Kasumi-1 (cell line): Measurements from ENCODE around the gene OSMR.
"Not testable (repeated sequence)": the region's sequence is repeated elsewhere in the genome, so short reads cannot be mapped to it uniquely, and the experiment has no call there.

Experiments
- DNase-seq, 2 experiments: peaks; one replicate each; lab custom pipeline; 2025; lab: John Stamatoyannopoulos, UW

OSMR gene

GRCh38 chr5:38831117-38831516, 14.7 kb upstream of the OSMR start:
- DNase-seq = no peak

GRCh38 chr5:38831909-38832308, 13.9 kb upstream of the OSMR start:
- peak; percentile 57 to 72 for DNase-seq

DNA sequence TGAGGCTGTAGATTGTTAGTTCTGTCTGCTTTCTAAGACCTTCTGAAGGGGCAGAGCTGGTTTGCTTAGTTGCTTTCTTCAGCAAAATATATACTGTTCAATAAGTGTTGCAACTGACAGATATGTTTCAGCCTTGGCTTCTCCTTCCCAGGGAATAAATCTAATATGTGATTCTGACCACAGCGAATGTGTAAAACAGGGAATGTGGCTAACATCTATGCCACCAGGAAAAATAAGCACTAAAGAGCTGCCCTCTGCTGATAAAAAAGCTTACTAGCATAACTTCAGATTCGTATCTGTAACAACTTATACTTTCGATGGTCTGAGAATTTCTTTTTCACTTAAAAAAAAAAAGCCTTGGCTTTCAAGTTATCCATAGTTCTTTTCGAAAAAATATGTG, 13.0 kb upstream of the OSMR start:
- DNase-seq = no peak

- no peak for DNase-seq
These were observed 9.9 kb upstream of the OSMR start for GRCh38 chr5:38835887-38836286.

GRCh38 chr5:38837416-38837815, 8.4 kb upstream of the OSMR start:
- no peak for DNase-seq

DNA sequence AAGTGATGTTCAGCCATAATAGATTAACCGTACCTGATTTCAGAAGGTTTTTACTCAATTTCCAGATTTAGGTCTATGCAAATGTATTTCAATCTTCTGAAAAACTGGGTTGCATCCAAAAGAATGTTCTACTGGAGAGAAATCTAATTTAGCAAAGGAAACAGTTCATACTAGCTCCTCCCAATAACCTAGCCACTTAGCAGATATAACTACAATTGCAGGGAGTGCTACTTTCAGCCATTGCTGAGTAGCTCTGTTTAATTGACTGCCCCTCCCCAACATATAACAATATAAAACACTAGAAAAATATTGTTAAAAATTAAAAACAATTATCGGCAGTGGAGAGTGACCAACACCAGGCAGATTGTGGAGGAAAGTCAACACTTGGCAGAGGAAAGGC, 7.9 kb upstream of the OSMR start:
- DNase-seq = no peak

- no peak for DNase-seq
These were observed 2.1 kb upstream of the OSMR start for GRCh38 chr5:38843665-38844064.

DNA sequence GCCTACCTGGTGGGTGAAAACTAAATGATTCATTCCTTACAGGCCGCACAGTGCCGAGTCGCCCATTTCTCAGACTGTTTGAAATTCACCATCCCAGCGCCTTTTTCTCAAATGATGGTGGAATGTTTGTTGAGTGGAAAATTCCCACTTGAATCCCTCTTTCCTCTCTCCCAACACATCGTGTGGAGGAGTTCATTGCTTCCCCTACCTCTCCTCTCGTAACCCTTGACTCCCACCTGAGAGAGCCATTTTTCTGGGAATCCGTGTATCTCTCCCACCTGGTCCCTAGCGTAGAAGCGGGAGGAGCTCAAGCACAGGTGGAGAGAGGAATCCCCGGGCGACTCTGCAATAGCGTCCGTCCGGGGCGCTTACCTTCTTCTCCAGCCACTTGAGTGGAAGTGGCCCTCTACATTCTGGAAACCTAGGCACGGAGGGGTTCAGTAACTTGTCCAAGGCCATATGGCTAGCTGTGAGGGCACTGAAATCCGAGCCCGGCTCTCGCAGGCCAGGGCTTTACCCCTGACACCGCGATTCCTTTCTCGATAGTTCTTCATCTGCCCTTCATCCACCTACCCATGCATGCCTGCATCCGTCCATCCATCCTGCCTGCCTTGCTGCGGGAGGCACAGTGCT, 683 bp downstream of the OSMR start:
- no peak for DNase-seq

- no peak for DNase-seq
These were observed 1.9 kb downstream of the OSMR start for GRCh38 chr5:38847559-38848347.

GRCh38 chr5:38848637-38849036, 2.8 kb downstream of the OSMR start:
- DNase-seq = no peak

GRCh38 chr5:38851640-38852039, 5.8 kb downstream of the OSMR start:
- DNase-seq = not testable (repeated sequence)

GRCh38 chr5:38853753-38854470, 8.1 kb downstream of the OSMR start:
- DNase-seq = no peak

- no peak for DNase-seq
These were observed 9.1 kb downstream of the OSMR start for GRCh38 chr5:38854907-38855306.

DNA sequence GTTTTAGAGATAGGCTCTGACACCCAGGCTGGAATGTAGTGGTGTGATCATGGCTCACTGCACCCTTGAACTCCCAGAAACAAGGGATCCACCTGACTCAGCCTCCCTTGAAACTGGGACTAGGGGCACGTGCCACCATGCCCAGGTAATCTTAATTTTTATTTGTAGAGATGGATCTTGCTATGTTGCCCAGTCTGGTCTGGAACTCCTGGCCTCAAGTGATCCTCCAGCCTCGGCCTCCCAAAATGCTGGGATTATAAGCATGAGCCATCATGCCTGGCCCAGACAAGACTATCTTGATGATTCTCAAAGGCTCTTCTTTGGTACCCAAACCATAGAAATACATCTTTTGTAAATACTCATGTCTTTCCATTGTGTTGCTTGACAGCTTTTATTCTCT, 10.8 kb downstream of the OSMR start:
- DNase-seq = no peak

GRCh38 chr5:38858839-38859238, 13.0 kb downstream of the OSMR start:
- DNase-seq = no peak

DNA sequence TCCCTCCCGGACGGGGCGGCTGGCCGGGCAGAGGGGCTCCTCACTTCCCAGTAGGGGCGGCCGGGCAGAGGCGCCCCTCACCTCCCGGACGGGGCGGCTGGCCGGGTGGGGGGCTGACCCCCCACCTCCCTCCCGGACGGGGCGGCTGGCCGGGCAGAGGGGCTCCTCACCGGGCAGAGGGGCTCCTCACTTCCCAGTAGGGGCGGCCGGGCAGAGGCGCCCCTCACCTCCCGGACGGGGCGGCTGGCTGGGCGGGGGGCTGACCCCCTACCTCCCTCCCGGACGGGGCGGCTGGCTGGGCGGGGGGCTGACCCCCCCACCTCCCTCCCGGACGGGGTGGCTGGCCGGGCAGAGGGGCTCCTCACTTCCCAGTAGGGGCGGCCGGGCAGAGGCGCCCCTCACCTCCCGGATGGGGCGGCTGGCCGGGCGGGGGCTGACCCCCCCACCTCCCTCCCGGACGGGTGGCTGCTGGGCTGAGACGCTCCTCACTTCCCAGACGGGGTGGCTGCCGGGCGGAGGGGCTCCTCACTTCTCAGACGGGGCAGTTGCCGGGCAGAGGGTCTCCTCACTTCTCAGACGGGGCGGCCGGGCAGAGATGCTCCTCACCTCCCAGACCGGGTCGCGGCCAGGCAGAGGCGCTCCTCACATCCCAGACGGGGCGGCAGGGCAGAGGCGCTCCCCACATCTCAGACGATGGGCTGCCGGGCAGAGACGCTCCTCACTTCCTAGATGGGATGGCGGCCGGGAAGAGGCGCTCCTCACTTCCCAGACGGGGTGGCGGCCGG, 16.4 kb downstream of the OSMR start:
- DNase-seq = not testable (repeated sequence)

DNA sequence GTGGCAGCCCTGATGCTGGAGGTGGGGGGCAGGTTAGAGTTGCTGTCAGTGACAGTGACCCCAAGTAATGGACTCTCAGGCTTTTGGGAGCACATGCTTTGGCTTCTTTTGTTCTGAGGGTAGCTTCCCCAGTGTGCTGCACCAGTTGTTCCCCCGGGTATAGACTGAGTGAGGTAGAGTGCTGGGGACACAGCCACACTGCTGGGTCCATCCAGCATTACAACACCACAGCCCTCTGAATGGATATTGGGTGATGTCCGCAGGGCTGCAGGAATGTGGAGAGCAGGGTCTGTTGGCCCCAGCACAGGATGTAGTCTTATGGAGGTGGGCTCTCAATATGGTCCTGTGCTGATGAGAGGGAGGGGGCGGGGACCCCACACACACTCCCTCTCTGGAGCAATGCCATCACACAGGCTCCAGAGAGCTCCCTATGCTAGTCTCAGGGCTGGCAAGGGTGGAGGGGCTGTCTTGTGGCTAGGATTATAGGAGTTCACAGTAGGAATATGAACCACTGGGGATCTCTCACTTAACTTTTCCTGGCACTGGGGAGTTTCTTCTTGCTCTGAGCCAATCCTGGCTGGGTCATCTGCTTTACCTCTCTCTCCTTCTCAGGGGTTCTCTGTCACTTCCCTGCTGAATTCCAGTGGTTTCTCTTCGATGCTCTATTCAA, 20.7 kb downstream of the OSMR start:
- DNase-seq = no peak

DNA sequence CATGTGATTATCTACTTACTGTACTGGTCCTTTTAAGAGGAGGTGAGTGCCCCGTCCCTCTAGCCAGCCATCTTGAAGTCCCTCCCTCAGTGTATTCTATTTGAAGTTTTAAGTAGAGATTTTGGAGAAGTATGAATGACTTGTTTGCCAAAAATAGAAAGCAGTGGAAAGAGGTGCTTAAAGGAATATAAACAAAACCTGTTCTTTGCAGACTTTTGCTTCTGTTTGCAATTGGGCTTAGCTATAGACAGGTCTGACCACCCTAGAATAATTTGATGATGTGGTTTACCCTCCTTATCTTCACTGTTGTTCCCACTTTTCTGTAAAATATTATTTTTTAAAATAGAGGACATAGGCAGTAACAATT, 21.2 kb downstream of the OSMR start:
- no peak for DNase-seq

DNA sequence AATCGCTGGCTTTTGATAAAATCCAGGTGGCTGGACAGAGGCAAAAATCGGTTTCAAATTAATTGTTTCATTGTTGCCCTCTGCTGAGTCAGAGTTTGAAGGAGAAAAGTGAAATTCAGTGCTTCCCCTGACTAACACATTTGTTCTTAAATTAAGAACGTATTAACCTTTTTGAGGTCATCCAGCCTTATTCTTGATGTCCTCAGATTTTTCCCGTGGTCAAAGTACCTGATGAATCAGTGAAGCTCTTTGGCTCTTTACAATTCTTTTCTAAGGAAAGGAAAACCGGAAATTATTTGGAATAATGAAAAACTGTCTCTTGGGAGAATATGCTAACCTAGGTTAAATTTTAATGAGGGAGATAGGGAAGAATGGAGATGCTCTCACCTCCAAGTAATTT, 21.6 kb downstream of the OSMR start:
- DNase-seq = no peak

DNA sequence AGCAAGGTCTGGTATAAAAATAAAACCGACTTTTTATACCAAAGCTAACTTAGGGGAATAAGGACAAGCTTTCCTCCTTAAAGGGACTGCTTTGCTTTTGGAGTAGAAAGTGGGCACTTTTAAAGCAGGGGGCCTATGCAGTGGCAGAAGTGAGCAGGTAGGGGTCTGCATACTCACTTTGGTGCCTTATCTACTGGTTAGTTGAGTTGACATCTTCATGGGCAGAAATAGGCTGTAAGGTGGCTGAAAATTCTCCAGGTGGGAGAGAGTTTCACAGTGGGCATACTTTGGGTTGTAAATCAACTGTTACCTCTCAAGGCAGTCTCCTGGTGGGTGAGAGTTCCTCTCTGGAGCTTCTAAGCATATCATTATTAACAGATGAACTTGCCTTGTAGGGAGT, 24.8 kb downstream of the OSMR start:
- no peak for DNase-seq

DNA sequence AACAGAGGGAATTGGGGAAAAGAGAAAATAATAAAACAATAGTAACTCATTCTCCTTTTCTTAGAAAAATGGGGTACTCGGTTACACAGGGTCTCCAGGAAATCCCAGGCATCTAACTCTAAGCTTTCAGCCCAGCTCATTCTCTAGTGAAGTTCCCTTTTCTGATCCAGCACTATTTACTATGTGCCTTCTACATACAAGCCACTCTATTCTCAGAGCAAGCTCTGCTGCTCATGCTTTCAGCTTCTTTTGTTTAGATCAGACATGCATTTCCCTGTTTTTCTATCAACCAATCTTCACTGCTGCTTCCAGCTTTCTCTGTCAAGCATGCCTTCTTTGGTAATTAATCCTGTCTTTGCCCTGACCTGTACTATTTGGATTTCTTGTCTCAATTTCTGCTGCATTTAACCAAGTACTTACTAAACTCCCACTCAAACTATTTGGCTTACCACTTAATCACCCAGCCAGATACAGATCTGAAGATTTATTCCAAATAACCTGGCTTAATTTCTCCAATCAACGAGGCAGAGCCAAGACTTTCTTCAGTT, 25.3 kb downstream of the OSMR start:
- peak; percentile 26 to 30 for DNase-seq
